HCT116 (cell line): ENCODE results near the gene TMOD1. TPM values are rescaled to one million over a fixed set of nuclear protein-coding genes. Genes with fewer than 3 reads are reported as not detected.

Source experiments
- ATAC-seq: fragments of 200-7000 bp; cut with Tn5 transposase; 2 replicates; pipeline ENCODE4 v1.9.1; 2020; ENCODE audit warnings: mild to moderate bottlenecking, moderate library complexity
- BruUV-seq: library from RNA; stranded (reverse); fragments of 400-500 nt; replicated peaks from 2 replicates; lab custom pipeline; 2021; lab: Mats Ljungman, UMichigan
- CTCF ChIA-PET: fragments of 300-600 bp; sonication (Branson Sonifier 250); formaldehyde crosslinking; loops from one replicate; lab custom pipeline; 2021; ENCODE audit warnings: antibody characterized with exemption; lab: Charles Lee
- POLR2A ChIA-PET: fragments of 300-600, 350-600 bp; sonication (Branson Sonifier 250); formaldehyde crosslinking; loops from one replicate; lab custom pipeline; 2021; ENCODE audit warnings: antibody characterized with exemption; lab: Charles Lee
- RAD21 ChIA-PET, 2 experiments: fragments of 300-600 bp; sonication (Branson Sonifier 250); formaldehyde crosslinking; loops; one replicate each; lab custom pipeline; 2023; ENCODE audit warnings: low total read pairs in 2 of 2; ENCODE audit not compliant: uncharacterized antibody in 2 of 2, unreplicated experiment in 2 of 2, low non-redundant PET in 1 of 2; lab: Charles Lee
- DNase-seq: peaks from one replicate; pipeline ENCODE4 v3.0.0-alpha.2; 2010; ENCODE audit warnings: low read depth, low spot score
- H2AFZ ChIP-seq: fragments of 200-600 bp; shearing (Covaris generic), sonication (generic); 2 replicates; pipeline ENCODE4 v1.6.1; 2017; ENCODE audit warnings: low read depth, mixed run types, mixed read lengths, antibody characterized with exemption, low read length; ENCODE audit not compliant: poor library complexity, severe bottlenecking
- H3K27ac ChIP-seq: 2 replicates; pipeline ENCODE4 v1.5.1; 2012; ENCODE audit warnings: low read depth, low read length
- H3K27me3 ChIP-seq: fragments of 200-600 bp; sonication (generic); 2 replicates; pipeline ENCODE4 v1.6.1; 2016; ENCODE audit warnings: mixed run types, low read length, mixed read lengths; ENCODE audit not compliant: insufficient read depth
- H3K36me3 ChIP-seq, 2 experiments: fragments of 200-500 bp in 1 of 2; fragments of 200-600 bp in 1 of 2; sonication (Bioruptor generic) in 1 of 2; sonication (generic) in 1 of 2; 2 replicates each; pipeline versions ENCODE4 v1.5.1 to v1.6.1; 2014 to 2016; ENCODE audit warnings: low read length in 2 of 2, inconsistent platforms in 1 of 2, mixed read lengths in 1 of 2, mixed run types in 1 of 2; ENCODE audit not compliant: insufficient read depth in 2 of 2, control insufficient read depth in 1 of 2
- H3K4me1 ChIP-seq, 2 experiments: fragments of 200-600 bp in 1 of 2; sonication (generic) in 1 of 2; 2 replicates each; pipeline versions ENCODE4 v1.5.1 to v1.6.1; 2012 to 2017; ENCODE audit warnings: low read length in 2 of 2, inconsistent platforms in 1 of 2, mild to moderate bottlenecking in 1 of 2, mixed read lengths in 1 of 2, mixed run types in 1 of 2, moderate library complexity in 1 of 2; ENCODE audit not compliant: insufficient read depth in 2 of 2, control insufficient read depth in 1 of 2
- H3K4me2 ChIP-seq: fragments of 200-600 bp; sonication (generic); 2 replicates; pipeline ENCODE4 v1.6.1; 2017; ENCODE audit warnings: mixed run types, low read length, mixed read lengths
- H3K4me3 ChIP-seq, 2 experiments: fragments of 200-600 bp in 1 of 2; sonication (generic) in 1 of 2; replicated peaks in 1 of 2; 2 replicates each; pipeline ENCODE4 v1.5.1; 2011 to 2016; ENCODE audit warnings: low read length in 2 of 2, control low read depth in 1 of 2, low read depth in 1 of 2, mild to moderate bottlenecking in 1 of 2, mixed read lengths in 1 of 2, mixed run types in 1 of 2
- H3K79me2 ChIP-seq: fragments of 200-600 bp; sonication (generic); 2 replicates; pipeline ENCODE4 v1.6.1; 2017; ENCODE audit warnings: mild to moderate bottlenecking, mixed run types, low read length, moderate library complexity, mixed read lengths; ENCODE audit not compliant: insufficient read depth
- H3K9ac ChIP-seq: fragments of 200-600 bp; sonication (generic); 2 replicates; pipeline ENCODE4 v1.6.1; 2016; ENCODE audit warnings: low read length, mixed read lengths
- H3K9me2 ChIP-seq: fragments of 200-600 bp; sonication (generic), shearing (Covaris generic); 2 replicates; pipeline ENCODE4 v1.6.1; 2017; ENCODE audit warnings: mixed run types, mild to moderate bottlenecking, moderate library complexity; ENCODE audit not compliant: insufficient read depth
- H3K9me3 ChIP-seq, 2 experiments: fragments of 200-500 bp in 1 of 2; fragments of 200-600 bp in 1 of 2; sonication (Bioruptor generic) in 1 of 2; sonication (generic) in 1 of 2; 2 replicates each; pipeline ENCODE4 v1.6.1; 2014 to 2017; ENCODE audit warnings: low read length in 2 of 2, mixed read lengths in 2 of 2, inconsistent platforms in 1 of 2, low read depth in 1 of 2, mild to moderate bottlenecking in 1 of 2, mixed run types in 1 of 2, moderate library complexity in 1 of 2; ENCODE audit not compliant: control insufficient read depth in 1 of 2, insufficient read depth in 1 of 2
- H4K20me1 ChIP-seq: fragments of 200-600 bp; sonication (generic), shearing (Covaris generic); 2 replicates; pipeline ENCODE4 v1.6.1; 2017; ENCODE audit warnings: mixed run types, mild to moderate bottlenecking, moderate library complexity; ENCODE audit not compliant: insufficient read depth
- ATF3 ChIP-seq: IDR thresholded peaks from 2 replicates; pipeline ENCODE4 v1.6.1; 2012
- CBX3 ChIP-seq: IDR thresholded peaks from 2 replicates; pipeline ENCODE4 v1.6.1; 2012; ENCODE audit warnings: low read depth
- CEBPB ChIP-seq: IDR thresholded peaks from 2 replicates; pipeline ENCODE4 v1.6.1; 2012; ENCODE audit warnings: low read depth
- FOSL1 ChIP-seq: IDR thresholded peaks from 2 replicates; pipeline ENCODE4 v1.6.1; 2012; ENCODE audit warnings: low read depth
- JUND ChIP-seq: IDR thresholded peaks from 2 replicates; pipeline ENCODE4 v1.6.1; 2012
- POLR2A ChIP-seq: IDR thresholded peaks from 2 replicates; pipeline ENCODE4 v1.7.0; 2011; ENCODE audit warnings: borderline replicate concordance; ENCODE audit not compliant: insufficient read depth, insufficient read length; ENCODE audit errors: extremely low read depth
- POLR2AphosphoS5 ChIP-seq: IDR thresholded peaks from 2 replicates; pipeline ENCODE4 v1.6.1; 2011; ENCODE audit warnings: mild to moderate bottlenecking, low read depth, low read length, moderate library complexity
- RAD21 ChIP-seq: IDR thresholded peaks from 2 replicates; pipeline ENCODE4 v1.6.1; 2012; ENCODE audit warnings: low read depth, mild to moderate bottlenecking
- SIN3A ChIP-seq: IDR thresholded peaks from 2 replicates; pipeline ENCODE4 v1.6.1; 2012; ENCODE audit warnings: low read depth
- SP1 ChIP-seq: IDR thresholded peaks from 2 replicates; pipeline ENCODE4 v1.6.1; 2012; ENCODE audit warnings: low read depth
- ZNF274 ChIP-seq: fragments of 200-500 bp; sonication (Bioruptor generic); IDR thresholded peaks from 2 replicates; pipeline ENCODE4 v1.6.1; 2014; ENCODE audit warnings: mild to moderate bottlenecking, low read depth, low read length, inconsistent platforms
- intact Hi-C: fragments of 100-400 bp; cut with micrococcal nuclease; formaldehyde crosslinking; loops from 2 replicates; pipeline ENCODE4 v1.10.0; 2022
- total RNA-seq: library from RNA; stranded (reverse); gene quantifications from one replicate; pipeline ENCODE4 v1.2.1, GENCODE V29; 2021; ENCODE audit not compliant: unreplicated experiment

The TMOD1 gene
- total RNA-seq, 1 experiment from 2014 or later = 4.4 TPM

- TF ChIP-seq SIN3A = no peak
- TF ChIP-seq, all 23 proteins: peak for 0
These were observed 13.1 kb downstream of the TMOD1 start (continued) for GRCh38 chr9:97514531-97514930.

- H3K9ac ChIP-seq = no peak overlapping the region
- intact Hi-C loops = no loop called here
- H3K9me3 ChIP-seq = no peaks in the 10 kb centered on the region
- no peak for ATAC-seq
- no peaks in the 10 kb centered on the region for H4K20me1 ChIP-seq
- H3K27ac ChIP-seq = no peak overlapping the region
- H3K27me3 ChIP-seq = no peaks in the 10 kb centered on the region
- CTCF ChIA-PET = no interaction called here
- peaks cover 5 to 29% of the 10 kb centered on the region in 2 experiments; a peak in 3 of 4 replicates for H3K4me1 ChIP-seq
- H2AFZ ChIP-seq = no peak overlapping the region
- no peaks in the 10 kb centered on the region for H3K79me2 ChIP-seq
- DNase-seq = no peak
- RAD21 ChIA-PET = no interaction called here
- no peak overlapping the region for H3K4me3 ChIP-seq
- no peaks in the 10 kb centered on the region for H3K36me3 ChIP-seq
- no TSS peak for BruUV-seq
- TF ChIP-seq ATF3 (no peak), ZNF274 (no peak), SP1 (no peak), JUND (no peak), POLR2AphosphoS5 (no peak), POLR2A (no peak), FOSL1 (no peak), RAD21 (no peak), CBX3 (no peak)
- POLR2A ChIA-PET = no interaction called here
- H3K4me2 ChIP-seq = no peak overlapping the region
- H3K9me2 ChIP-seq = no peaks in the 10 kb centered on the region
These were observed 14.2 kb downstream of the TMOD1 start for GRCh38 chr9:97515662-97516061.

- peaks cover 5 to 24% of the 10 kb centered on the region in 2 experiments; a peak in 3 of 4 replicates for H3K4me1 ChIP-seq
- DNase-seq (no peak), ATAC-seq (no peak)
- no peak overlapping the region for H3K9ac ChIP-seq
- no peak overlapping the region for H2AFZ ChIP-seq
- no peak overlapping the region for H3K4me3 ChIP-seq
- H3K9me3 ChIP-seq = no peaks in the 10 kb centered on the region
- H3K36me3 ChIP-seq = no peaks in the 10 kb centered on the region
- intact Hi-C loops = no loop called here
- H3K27ac ChIP-seq = no peak overlapping the region
- H4K20me1 ChIP-seq = no peaks in the 10 kb centered on the region
- POLR2A ChIA-PET = no interaction called here
- RAD21 ChIA-PET = no interaction called here
- CTCF ChIA-PET = no interaction called here
- H3K27me3 ChIP-seq = no peaks in the 10 kb centered on the region
- no peak overlapping the region for H3K4me2 ChIP-seq
- H3K79me2 ChIP-seq = no peaks in the 10 kb centered on the region
- no peaks in the 10 kb centered on the region for H3K9me2 ChIP-seq
- no peak for TF ChIP-seq CEBPB
- BruUV-seq = no TSS peak
These were observed 14.6 kb downstream of the TMOD1 start for GRCh38 chr9:97516111-97516510.
